ENCODE measurements around the gene ADAM12. TPM values are rescaled to one million over a fixed set of nuclear protein-coding genes. Genes with fewer than 3 reads are reported as not detected.

Gene ADAM12
- total and polyA plus RNA-seq, 2 of the 13 experiments (the other 11 are each of a cell fraction or from before 2014, with no cell fraction given): not detected

DNA sequence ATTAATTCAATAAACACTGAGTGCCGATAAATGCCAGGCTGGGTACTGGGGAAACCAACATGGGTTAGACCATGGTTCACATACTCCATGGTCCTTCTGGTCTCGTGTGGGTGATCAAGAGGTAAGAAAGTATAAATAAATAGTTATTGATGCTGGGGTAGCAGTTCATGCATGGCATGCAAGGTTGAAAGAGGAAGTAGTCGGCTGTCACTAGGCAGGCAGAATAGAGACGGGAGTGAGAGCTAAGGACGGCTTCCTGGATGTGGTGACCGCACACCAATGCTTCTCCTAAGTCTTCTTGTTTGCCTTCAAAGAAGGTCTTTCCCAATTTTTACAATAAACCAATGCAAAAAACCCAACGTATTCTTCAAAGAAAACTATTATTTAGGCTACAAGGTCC lies 208.6 kb downstream of the ADAM12 start (continued):
- TF ChIP-seq, protein P1, sequence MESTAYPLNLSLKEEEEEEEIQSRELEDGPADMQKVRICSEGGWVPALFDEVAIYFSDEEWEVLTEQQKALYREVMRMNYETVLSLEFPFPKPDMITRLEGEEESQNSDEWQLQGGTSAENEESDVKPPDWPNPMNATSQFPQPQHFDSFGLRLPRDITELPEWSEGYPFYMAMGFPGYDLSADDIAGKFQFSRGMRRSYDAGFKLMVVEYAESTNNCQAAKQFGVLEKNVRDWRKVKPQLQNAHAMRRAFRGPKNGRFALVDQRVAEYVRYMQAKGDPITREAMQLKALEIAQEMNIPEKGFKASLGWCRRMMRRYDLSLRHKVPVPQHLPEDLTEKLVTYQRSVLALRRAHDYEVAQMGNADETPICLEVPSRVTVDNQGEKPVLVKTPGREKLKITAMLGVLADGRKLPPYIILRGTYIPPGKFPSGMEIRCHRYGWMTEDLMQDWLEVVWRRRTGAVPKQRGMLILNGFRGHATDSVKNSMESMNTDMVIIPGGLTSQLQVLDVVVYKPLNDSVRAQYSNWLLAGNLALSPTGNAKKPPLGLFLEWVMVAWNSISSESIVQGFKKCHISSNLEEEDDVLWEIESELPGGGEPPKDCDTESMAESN (CRISPR knock-in tag; conservative IDR thresholded peaks at IDR 0.05): no peak
- TF ChIP-seq, protein P2, sequence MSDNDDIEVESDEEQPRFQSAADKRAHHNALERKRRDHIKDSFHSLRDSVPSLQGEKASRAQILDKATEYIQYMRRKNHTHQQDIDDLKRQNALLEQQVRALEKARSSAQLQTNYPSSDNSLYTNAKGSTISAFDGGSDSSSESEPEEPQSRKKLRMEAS (IDR thresholded peaks at IDR 0.05): no peak
- TF ChIP-seq ZNF501 (CRISPR knock-in tag; IDR thresholded peaks at IDR 0.05) (no peak), TP53 (CRISPR knock-in tag; conservative IDR thresholded peaks at IDR 0.05) (no peak), NFRKB (IDR thresholded peaks at IDR 0.05) (no peak)

DNA sequence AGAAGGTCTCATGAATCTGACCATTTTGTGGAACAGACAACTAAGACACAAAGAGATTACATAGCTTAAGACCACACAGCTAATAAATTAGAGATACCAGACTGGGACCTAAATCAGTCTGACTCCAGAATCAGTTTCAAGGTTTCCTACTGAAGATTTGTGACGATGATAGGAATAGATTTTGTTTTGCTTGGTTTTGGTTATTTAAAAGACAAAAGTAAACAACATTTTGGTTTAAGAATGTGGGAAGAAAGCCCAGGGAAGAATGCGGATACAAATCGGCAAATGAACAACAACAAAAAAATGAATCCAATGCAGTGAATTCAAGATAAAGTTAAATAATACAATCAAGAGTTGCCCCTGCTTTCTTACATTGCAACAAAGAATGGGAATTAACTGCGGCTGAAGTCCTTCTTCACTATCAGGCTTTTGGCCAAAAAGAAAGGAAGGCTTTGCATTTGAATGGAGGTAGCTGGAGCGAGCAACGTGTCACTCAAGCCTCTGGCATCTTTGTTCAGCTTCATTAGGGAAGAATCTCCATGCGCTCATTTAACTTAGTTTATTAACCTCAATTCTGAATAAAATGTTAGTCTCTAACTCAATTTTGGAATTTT lies 210.8 kb downstream of the ADAM12 start:
- intact Hi-C loops (cut with micrococcal nuclease; ENCODE audit: unreplicated experiment) (no loop called here), in situ Hi-C loops (cut with HindIII; ENCODE audit: extremely low pct_ligation_motif_present, low pct_unique_long_range_greater_than_20kb) (no loop called here)
- Histone ChIP-seq H3K27me3 (ENCODE audit: control insufficient read depth in 1 of 2, insufficient read depth in 2 of 2, low read length in 2 of 2) (peaks cover 0 to 13% of the 10 kb centered on the region in 2 experiments; a peak in 2 of 5 replicates), H3K79me2 (ENCODE audit: insufficient read depth, low read length) (no peaks in the 10 kb centered on the region), H3K36me3 (replicated peaks in 1 of 2; ENCODE audit: control insufficient read depth in 1 of 2, insufficient read depth in 2 of 2, low read length in 2 of 2) (no peaks in the 10 kb centered on the region), H3K9ac (ENCODE audit: insufficient read depth, low read depth, low read length) (no peak overlapping the region), H3K4me1 (ENCODE audit: insufficient read depth, low read length) (peaks cover 7% of the 10 kb centered on the region; the same call in 1 of the 2 replicates), H3K9me3 (ENCODE audit: low read length) (no peaks in the 10 kb centered on the region), H4K20me1 (ENCODE audit: insufficient read depth, low read length) (no peaks in the 10 kb centered on the region), H3K27ac (ENCODE audit: extremely low read length, insufficient read depth, low read length) (no peak overlapping the region), H3K4me2 (ENCODE audit: low read depth, low read length) (no peak overlapping the region), H2AFZ (ENCODE audit: low read length) (no peak overlapping the region), H3K4me3 (replicated peaks in 1 of 3; ENCODE audit: insufficient read depth in 1 of 3, low read depth in 2 of 3, low read length in 3 of 3) (no peak overlapping the region)
- POLR2A ChIA-PET: no interaction called here
- FAIRE-seq (no peak), ATAC-seq (no peak), DNase-seq (ENCODE audit: low spot score) (no peak)
- BruUV-seq (replicated peaks): no TSS peak
- 50% methylated on average over 7 of the region's 7 CpGs for WGBS (ENCODE audit: low lambda C conversion rate)
- CTCF ChIA-PET (ENCODE audit: low intra/inter-chr PET ratio, low total read pairs): no interaction called here
- no peak for TF ChIP-seq KLF12 (CRISPR knock-in tag; IDR thresholded peaks at IDR 0.05; ENCODE audit: borderline replicate concordance)
- TF ChIP-seq NFYC (CRISPR knock-in tag; IDR thresholded peaks at IDR 0.05): no peak
- no peak for TF ChIP-seq HNF4A (CRISPR knock-in tag; IDR thresholded peaks at IDR 0.05)
- no peak for TF ChIP-seq ZNF724P (CRISPR knock-in tag; IDR thresholded peaks at IDR 0.05; ENCODE audit: borderline replicate concordance)
- TF ChIP-seq, protein P3, sequence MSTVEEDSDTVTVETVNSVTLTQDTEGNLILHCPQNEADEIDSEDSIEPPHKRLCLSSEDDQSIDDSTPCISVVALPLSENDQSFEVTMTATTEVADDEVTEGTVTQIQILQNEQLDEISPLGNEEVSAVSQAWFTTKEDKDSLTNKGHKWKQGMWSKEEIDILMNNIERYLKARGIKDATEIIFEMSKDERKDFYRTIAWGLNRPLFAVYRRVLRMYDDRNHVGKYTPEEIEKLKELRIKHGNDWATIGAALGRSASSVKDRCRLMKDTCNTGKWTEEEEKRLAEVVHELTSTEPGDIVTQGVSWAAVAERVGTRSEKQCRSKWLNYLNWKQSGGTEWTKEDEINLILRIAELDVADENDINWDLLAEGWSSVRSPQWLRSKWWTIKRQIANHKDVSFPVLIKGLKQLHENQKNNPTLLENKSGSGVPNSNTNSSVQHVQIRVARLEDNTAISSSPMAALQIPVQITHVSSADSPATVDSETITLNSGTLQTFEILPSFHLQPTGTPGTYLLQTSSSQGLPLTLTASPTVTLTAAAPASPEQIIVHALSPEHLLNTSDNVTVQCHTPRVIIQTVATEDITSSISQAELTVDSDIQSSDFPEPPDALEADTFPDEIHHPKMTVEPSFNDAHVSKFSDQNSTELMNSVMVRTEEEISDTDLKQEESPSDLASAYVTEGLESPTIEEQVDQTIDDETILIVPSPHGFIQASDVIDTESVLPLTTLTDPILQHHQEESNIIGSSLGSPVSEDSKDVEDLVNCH (CRISPR knock-in tag; IDR thresholded peaks at IDR 0.05): no peak
- TF ChIP-seq ZNF317 (CRISPR knock-in tag; IDR thresholded peaks at IDR 0.05): no peak
- TF ChIP-seq MXI1 (IDR thresholded peaks at IDR 0.05; ENCODE audit: borderline replicate concordance, low read depth, low read length): no peak
- no peak for TF ChIP-seq CAMTA2 (CRISPR knock-in tag; IDR thresholded peaks at IDR 0.05; ENCODE audit: borderline replicate concordance)
- no peak for TF ChIP-seq SMAD1 (CRISPR knock-in tag; IDR thresholded peaks at IDR 0.05; ENCODE audit: borderline replicate concordance, low read depth)
- no peak for TF ChIP-seq ZNF850 (CRISPR knock-in tag; conservative IDR thresholded peaks at IDR 0.05)
- no peak for TF ChIP-seq BRD4 (CRISPR knock-in tag; IDR thresholded peaks at IDR 0.05)
- TF ChIP-seq ZNF354B (CRISPR knock-in tag; IDR thresholded peaks at IDR 0.05): no peak
- no peak for TF ChIP-seq CREM (IDR thresholded peaks at IDR 0.05)
- TF ChIP-seq CREM (CRISPR knock-in tag; IDR thresholded peaks at IDR 0.05): no peak
- TF ChIP-seq, protein P4, sequence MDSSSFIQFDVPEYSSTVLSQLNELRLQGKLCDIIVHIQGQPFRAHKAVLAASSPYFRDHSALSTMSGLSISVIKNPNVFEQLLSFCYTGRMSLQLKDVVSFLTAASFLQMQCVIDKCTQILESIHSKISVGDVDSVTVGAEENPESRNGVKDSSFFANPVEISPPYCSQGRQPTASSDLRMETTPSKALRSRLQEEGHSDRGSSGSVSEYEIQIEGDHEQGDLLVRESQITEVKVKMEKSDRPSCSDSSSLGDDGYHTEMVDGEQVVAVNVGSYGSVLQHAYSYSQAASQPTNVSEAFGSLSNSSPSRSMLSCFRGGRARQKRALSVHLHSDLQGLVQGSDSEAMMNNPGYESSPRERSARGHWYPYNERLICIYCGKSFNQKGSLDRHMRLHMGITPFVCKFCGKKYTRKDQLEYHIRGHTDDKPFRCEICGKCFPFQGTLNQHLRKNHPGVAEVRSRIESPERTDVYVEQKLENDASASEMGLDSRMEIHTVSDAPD (CRISPR knock-in tag; IDR thresholded peaks at IDR 0.05): no peak
